Measurements from ENCODE around the gene UPB1.
"Not testable (repeated sequence)": the region's sequence is repeated elsewhere in the genome, so short reads cannot be mapped to it uniquely, and the experiment has no call there.

Gene UPB1

DNA sequence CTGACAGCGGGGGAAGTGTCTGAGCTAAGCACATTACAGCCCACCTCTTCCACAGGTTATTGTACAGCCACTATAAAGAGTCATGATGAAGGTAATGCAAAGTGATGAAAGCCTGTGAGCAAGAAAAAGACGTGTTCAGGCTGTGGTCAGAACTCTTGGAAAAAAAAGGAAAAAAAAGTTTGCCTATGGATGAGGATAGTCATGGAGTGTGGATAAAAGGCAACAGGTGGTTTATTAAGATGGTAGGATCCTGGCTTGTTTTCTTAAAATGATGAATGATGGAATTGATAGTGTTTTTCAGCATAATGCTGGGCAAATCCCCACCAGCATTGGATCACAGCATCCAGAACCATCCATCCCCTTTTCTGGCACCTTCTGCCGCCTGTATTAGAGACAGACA, 23.1 kb downstream of the UPB1 start:
- no peak for DNase-seq (ENCODE audit: low spot score in 2 of 2)
- H3K4me3 Mint-ChIP-seq, result no peak overlapping the region
- no peak overlapping the region for H3K27ac Mint-ChIP-seq
- H3K36me3 Mint-ChIP-seq, result no peaks in the 10 kb centered on the region
- H3K9me3 Mint-ChIP-seq, result no peaks in the 10 kb centered on the region
- H3K27me3 Mint-ChIP-seq, result peaks cover 7% of the 10 kb centered on the region
- no peak for ATAC-seq (ENCODE audit: low read depth)
- peaks cover 12% of the 10 kb centered on the region for H3K4me1 Mint-ChIP-seq

DNA sequence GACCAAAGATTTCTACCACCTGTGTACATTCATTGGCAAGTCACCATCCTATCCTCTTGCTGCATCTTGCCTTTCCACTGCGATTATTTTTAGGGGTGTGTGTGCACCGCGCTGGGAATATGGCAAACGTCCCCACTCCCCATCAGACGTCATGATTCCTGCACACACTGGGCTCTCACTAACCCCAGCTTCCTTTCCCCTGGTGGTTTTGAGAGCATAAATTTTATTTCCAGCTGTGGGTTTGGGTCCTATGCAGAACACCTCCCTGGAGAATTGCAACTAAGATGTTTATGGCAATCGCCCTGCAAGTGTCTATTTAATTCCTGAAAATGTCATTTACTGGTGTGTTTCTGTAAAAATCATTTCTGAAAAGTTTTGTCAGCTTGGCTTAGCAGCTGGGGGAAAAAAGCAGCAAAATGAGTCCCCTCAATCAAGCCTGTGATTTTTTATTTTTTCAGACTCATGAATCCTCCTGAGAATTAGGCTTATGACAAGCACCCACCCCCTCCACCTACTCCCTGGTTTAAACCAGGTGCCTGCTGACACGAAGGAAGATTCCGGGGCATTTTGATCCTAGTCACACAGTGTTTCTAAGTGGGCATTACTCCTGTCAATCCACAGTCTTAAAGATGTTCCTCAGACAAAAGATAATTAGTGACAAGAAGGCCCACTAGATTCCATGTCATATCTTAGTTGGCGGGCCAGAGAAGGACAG, 23.8 kb downstream of the UPB1 start:
- peaks cover 7% of the 10 kb centered on the region for H3K27me3 Mint-ChIP-seq
- no peak overlapping the region for H3K27ac Mint-ChIP-seq
- peaks cover 10% of the 10 kb centered on the region for H3K4me1 Mint-ChIP-seq
- H3K9me3 Mint-ChIP-seq, result no peaks in the 10 kb centered on the region
- no peak overlapping the region for H3K4me3 Mint-ChIP-seq
- DNase-seq (ENCODE audit: low spot score in 2 of 2) (no peak), ATAC-seq (ENCODE audit: low read depth) (no peak)
- H3K36me3 Mint-ChIP-seq, result no peaks in the 10 kb centered on the region

DNA sequence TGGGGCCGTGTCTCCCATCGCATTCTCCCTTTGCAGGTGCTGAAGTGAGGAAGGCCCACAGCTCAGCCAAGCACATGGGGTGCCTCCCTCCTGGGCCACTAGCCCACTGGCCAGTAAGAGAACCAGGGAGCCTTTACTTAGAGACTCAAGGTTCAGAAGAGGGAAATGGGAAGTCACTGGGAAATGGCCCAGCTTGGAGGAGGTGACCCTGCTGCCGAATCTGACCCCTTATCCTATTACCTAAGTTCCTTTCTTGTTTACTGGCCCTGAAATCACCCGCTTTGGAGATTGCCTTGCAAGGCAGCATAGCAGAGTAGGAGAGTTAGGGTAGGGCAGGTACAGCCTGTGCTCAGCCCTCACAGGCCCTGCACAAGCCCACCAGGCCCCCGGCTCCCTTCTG, 24.4 kb downstream of the UPB1 start:
- Mint-ChIP-seq H3K27ac (no peak overlapping the region), H3K27me3 (peaks cover 7% of the 10 kb centered on the region), H3K36me3 (no peaks in the 10 kb centered on the region), H3K4me3 (no peak overlapping the region), H3K4me1 (peaks cover 10% of the 10 kb centered on the region), H3K9me3 (no peaks in the 10 kb centered on the region)
- no peak for DNase-seq (ENCODE audit: low spot score in 2 of 2)
- no peak for ATAC-seq (ENCODE audit: low read depth)

DNA sequence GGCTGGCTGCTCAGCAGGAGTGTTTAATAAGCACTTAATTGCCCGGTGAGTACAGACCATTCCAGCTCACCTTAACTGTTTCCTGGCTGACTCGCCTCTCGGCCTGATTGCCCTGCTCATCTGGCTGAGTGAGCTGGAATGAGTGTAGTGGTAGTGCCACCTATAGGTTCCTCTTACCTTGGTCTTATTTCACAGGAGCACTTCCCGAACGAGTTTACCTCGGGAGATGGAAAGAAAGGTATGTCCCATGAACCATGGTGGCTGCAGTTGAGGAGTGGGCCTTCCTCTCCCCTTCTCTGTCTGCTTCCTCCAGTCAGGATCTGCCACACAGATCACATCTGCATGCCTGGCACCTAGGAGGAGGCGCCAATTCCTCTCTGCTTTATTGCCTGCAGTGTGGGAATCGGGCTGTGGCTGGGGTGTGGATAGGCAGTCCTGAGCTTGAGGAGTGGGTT, 26.7 kb downstream of the UPB1 start:
- DNase-seq (ENCODE audit: low spot score in 2 of 2), result peak in 1 of 2 donors; percentile 18
- no peaks in the 10 kb centered on the region for H3K9me3 Mint-ChIP-seq
- no peak overlapping the region for H3K4me3 Mint-ChIP-seq
- no peak overlapping the region for H3K27ac Mint-ChIP-seq
- no peaks in the 10 kb centered on the region for H3K36me3 Mint-ChIP-seq
- H3K4me1 Mint-ChIP-seq, result peaks cover 18% of the 10 kb centered on the region
- H3K27me3 Mint-ChIP-seq, result peaks cover 7% of the 10 kb centered on the region
- ATAC-seq (ENCODE audit: low read depth), result peak; percentile 56

DNA sequence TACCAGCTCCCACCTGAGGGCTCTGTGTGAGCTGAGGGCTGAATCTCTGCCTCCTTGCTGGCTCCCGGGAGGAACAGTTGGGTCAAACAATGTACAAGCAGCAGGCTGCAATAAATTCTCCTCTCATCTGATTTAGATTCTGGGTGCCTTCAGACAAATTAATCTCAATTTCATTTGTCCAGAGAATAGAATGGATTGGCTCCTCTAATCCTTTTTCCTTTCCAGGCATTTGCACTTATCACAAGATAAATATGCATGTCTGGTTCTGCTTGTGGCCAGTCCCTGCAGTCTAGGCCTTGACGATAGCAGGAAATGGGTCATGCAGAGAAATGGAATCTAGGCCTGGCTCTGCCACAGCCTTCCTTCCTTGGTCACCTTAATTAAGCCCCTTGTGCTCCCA, 28.7 kb downstream of the UPB1 start:
- Mint-ChIP-seq H3K9me3 (no peaks in the 10 kb centered on the region), H3K36me3 (no peaks in the 10 kb centered on the region), H3K4me1 (peaks cover 12% of the 10 kb centered on the region), H3K4me3 (no peak overlapping the region), H3K27me3 (no peaks in the 10 kb centered on the region), H3K27ac (no peak overlapping the region)
- DNase-seq (ENCODE audit: low spot score in 2 of 2), result no peak
- ATAC-seq (ENCODE audit: low read depth), result no peak

DNA sequence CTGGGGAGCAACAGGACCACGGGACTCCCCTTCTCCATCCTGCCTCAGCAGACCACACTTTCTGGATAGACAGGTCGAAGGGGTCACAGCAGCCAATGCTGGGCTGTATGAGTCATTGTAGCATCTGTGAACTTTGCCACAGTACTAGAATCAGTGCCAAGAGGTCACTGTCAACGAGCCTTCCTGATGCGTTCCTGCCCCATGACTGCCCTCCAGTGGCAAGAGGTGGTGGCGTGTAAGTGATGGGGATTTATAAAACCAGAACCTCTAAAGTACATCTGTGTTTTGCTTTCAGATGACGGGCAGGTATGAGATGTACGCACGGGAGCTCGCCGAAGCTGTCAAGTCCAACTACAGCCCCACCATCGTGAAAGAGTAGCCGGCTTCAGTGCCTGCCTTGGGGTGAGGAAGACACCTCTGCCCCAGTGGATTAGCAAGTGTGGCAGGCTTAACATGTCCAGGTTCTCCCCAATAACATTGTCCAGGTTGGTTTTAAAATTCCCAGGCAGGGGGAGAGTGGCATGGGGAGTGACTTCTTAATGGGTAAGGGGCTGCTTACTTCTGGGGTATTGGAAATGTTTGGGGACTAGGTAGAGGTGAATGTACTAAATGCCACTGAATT, 30.4 kb downstream of the UPB1 start:
- no peaks in the 10 kb centered on the region for H3K27me3 Mint-ChIP-seq
- peaks cover 3% of the 10 kb centered on the region for H3K36me3 Mint-ChIP-seq
- H3K9me3 Mint-ChIP-seq, result no peaks in the 10 kb centered on the region
- ATAC-seq (ENCODE audit: low read depth) (peak; percentile 92), DNase-seq (ENCODE audit: low spot score in 2 of 2) (peak; percentile 76 to 78)
- H3K4me1 Mint-ChIP-seq, result peaks cover 16% of the 10 kb centered on the region
- H3K4me3 Mint-ChIP-seq, result peak overlapping the region; percentile 17
- peak overlapping the region; percentile 65 for H3K27ac Mint-ChIP-seq

DNA sequence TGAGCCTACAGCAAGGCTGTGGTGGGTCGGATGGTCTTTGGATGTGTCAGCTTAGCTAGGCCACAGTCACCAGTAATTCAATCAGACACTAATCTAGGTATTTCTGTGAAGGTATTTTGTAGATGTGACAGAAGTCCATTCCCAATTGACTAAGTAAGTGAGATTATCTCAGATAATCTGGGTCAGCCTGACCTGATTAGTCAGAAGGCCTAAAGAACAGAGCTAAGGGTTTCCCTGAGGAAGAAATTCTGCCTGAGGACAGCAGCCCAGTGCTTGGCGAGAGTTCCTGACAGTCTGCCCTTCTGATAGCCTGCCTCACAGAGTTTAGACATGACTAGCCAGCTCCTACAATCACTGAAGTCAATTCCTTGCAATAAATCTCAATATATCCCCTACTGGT, 31.1 kb downstream of the UPB1 start:
- no peak for DNase-seq (ENCODE audit: low spot score in 2 of 2)
- no peak overlapping the region for H3K4me3 Mint-ChIP-seq
- ATAC-seq (ENCODE audit: low read depth), result no peak
- H3K9me3 Mint-ChIP-seq, result no peaks in the 10 kb centered on the region
- peaks cover 16% of the 10 kb centered on the region for H3K4me1 Mint-ChIP-seq
- H3K27me3 Mint-ChIP-seq, result no peaks in the 10 kb centered on the region
- H3K27ac Mint-ChIP-seq, result no peak overlapping the region
- peaks cover 3% of the 10 kb centered on the region for H3K36me3 Mint-ChIP-seq

DNA sequence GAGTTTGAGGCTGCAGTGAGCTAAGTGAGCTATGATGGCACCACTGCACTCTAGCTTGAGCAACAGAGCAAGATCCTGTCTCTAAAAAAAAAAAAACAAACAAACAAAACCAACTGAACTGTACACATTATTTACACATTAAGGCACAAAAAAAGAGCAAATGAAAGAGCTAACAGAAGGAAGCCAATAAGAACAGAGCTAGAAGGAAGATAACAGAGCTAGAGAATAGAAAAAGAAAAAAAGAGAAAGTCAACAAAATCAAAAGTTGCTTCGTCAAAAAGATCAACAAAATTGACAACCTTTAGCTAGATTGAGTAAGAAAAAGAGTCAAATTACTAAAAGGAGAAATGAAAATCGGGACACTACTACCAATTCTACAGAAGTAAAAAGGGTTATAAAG, 34.8 kb downstream of the UPB1 start:
- no peak for DNase-seq (ENCODE audit: low spot score in 2 of 2)
- Mint-ChIP-seq H3K36me3 (peaks cover 5% of the 10 kb centered on the region), H3K4me3 (no peak overlapping the region), H3K27ac (no peak overlapping the region), H3K9me3 (no peaks in the 10 kb centered on the region), H3K4me1 (peaks cover 11% of the 10 kb centered on the region), H3K27me3 (no peaks in the 10 kb centered on the region)
- ATAC-seq (ENCODE audit: low read depth), result no peak

DNA sequence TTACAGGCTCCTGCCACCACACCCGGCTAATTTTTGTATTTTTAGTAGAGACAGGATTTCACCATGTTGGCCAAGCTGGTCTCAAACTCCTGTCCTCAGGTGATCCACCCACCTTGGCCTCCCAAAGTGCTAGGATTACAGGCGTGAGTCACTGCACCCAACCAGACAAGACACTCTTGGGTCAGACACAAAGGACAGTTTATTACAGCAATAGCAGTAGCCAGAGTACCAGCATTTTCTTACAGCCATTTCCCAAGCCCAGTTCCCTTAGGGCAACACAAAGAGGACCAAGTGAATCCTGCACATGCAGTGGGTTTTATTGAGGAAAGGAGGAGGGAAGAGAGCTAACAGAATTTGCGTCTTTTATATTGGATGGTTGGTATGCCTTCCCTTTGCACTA, 35.8 kb downstream of the UPB1 start:
- not testable (repeated sequence) for H3K4me3 Mint-ChIP-seq; H3K9me3 Mint-ChIP-seq; H3K27me3 Mint-ChIP-seq; H3K4me1 Mint-ChIP-seq; H3K36me3 Mint-ChIP-seq; H3K27ac Mint-ChIP-seq; DNase-seq (ENCODE audit: low spot score in 2 of 2); ATAC-seq (ENCODE audit: low read depth)

DNA sequence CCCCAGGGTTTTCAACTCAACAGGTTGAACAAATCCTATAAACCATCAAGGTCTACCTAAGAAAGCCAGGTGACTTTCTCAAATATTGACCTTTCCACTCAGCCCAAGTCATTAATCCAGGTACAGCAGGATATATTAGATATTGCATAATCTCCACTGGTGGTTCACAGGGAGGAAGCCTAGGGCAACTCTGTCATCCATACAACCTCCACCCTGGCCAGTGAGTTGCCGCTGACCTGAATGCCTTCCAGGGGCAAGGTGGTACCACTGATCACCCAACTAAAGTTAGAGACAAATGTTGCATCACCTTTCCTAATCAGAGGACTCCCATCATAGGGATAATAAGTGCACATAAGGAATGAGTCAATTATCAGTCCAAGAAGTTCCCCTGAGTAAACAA, 36.9 kb downstream of the UPB1 start:
- H3K27me3 Mint-ChIP-seq, result no peaks in the 10 kb centered on the region
- H3K27ac Mint-ChIP-seq, result no peak overlapping the region
- peaks cover 8% of the 10 kb centered on the region for H3K36me3 Mint-ChIP-seq
- ATAC-seq (ENCODE audit: low read depth) (no peak), DNase-seq (ENCODE audit: low spot score in 2 of 2) (no peak)
- no peak overlapping the region for H3K4me3 Mint-ChIP-seq
- H3K4me1 Mint-ChIP-seq, result peaks cover 4% of the 10 kb centered on the region
- no peaks in the 10 kb centered on the region for H3K9me3 Mint-ChIP-seq

DNA sequence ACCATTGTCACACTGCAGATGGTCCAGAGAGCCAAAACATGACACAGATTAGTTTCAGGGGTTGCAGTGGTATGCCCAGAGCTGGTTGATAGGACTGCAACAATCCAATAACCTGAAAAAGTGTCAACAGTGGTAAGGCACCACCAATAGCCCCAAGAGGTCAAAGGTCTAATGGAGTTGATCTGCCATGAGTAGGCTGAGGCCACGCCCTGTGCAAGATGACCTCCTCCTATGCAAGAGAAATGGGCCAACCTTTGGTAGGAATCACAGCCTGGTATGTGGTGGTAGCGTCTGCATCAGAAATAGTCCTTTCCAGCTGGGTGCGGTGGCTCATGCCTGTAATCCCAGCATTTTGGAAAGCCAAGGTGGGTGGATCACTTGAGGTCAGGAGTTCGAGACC, 40.2 kb downstream of the UPB1 start:
- Mint-ChIP-seq H3K4me1 (peaks cover 4% of the 10 kb centered on the region), H3K27me3 (no peaks in the 10 kb centered on the region), H3K9me3 (no peaks in the 10 kb centered on the region), H3K4me3 (no peak overlapping the region), H3K36me3 (peaks cover 13% of the 10 kb centered on the region), H3K27ac (no peak overlapping the region)
- no peak for DNase-seq (ENCODE audit: low spot score in 2 of 2)
- no peak for ATAC-seq (ENCODE audit: low read depth)

DNA sequence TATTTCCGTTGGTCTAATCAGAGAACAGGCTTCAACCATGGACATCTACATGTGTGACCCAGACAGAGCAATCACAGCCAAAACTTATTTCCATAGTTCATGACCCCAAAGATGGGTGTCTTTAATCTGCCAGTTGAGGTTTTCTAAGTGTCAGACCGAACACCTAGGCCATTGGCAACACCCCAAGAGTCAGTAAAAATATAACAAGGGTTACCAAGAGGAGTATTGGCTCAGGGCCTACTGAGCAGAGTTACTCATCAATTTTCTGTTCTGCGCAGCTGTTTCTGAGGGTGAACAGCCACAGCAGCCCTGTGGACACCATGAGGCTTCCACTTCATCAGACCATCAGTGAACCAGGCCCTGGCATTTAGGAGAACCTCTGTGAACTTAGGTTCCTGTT, 41.0 kb downstream of the UPB1 start:
- Mint-ChIP-seq H3K36me3 (peaks cover 15% of the 10 kb centered on the region), H3K27ac (no peak overlapping the region), H3K9me3 (no peaks in the 10 kb centered on the region), H3K27me3 (no peaks in the 10 kb centered on the region), H3K4me1 (peaks cover 7% of the 10 kb centered on the region), H3K4me3 (no peak overlapping the region)
- DNase-seq (ENCODE audit: low spot score in 2 of 2) (no peak), ATAC-seq (ENCODE audit: low read depth) (no peak)

DNA sequence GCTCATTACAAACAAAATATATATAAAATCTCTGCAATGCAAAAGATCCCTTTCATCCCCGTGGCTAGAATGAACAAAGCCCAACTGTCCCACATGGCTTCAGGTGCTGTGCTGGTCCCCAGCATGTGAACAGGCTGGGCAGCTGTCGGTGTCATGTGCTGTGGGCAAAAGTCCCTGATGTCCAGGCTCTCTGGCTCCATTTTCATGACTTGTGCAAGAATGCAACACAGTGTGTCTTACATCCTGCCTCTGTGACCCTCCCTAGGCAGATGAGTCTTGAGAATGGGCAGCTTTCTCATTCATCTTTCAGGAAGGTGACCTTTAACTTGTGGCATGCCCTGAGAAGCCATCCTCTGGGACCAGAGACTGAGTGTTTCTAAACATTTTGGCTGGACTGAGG, 45.3 kb downstream of the UPB1 start:
- H3K9me3 Mint-ChIP-seq, result no peaks in the 10 kb centered on the region
- DNase-seq (ENCODE audit: low spot score in 2 of 2) (no peak), ATAC-seq (ENCODE audit: low read depth) (no peak)
- H3K36me3 Mint-ChIP-seq, result peaks cover 26% of the 10 kb centered on the region
- no peak overlapping the region for H3K4me3 Mint-ChIP-seq
- H3K27ac Mint-ChIP-seq, result peak overlapping the region; percentile 45
- H3K4me1 Mint-ChIP-seq, result peaks cover 22% of the 10 kb centered on the region
- no peaks in the 10 kb centered on the region for H3K27me3 Mint-ChIP-seq

DNA sequence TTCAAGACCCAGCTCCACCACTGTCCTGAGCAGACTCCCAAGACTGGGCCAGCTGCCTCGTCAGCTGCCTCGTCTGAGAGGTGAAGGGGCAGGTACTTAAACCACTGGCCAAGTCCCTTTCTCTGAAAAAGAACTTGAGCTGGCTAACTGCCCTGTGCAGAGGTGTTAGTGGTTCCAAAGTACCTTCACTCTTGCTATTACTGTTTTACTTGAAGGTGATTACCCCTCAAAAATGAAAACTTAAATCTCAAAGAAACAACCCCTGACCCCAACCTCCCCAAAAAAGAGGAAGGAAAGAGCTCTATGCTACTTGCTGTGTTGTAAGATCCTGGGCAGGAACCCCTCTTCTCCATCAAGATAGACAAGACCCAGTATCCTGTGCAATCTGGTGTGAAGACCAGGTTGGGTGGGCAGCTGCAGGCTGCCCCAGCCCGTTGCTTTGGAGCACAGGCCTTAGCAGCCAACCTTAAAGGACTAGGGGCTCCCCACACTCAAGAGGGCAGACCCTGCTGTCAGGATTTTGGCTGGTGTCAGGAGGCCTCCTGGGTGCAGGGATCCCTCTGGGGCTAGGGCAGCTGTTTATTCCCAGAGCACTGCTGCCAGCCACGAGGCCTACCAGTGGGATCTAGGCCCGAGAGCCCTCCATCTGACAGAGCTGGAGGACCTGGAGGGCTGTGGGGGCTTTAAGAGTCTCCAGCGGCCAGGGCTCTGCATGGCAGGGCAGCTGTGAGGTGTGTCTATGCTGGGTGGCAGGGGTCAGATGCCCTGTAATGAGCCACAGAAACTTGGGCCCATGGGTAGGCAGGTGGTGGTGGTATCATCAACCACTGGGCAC, 46.8 kb downstream of the UPB1 start:
- H3K4me3 Mint-ChIP-seq, result peak overlapping the region; percentile 11
- H3K36me3 Mint-ChIP-seq, result peaks cover 28% of the 10 kb centered on the region
- no peak overlapping the region for H3K27ac Mint-ChIP-seq
- H3K27me3 Mint-ChIP-seq, result no peaks in the 10 kb centered on the region
- H3K9me3 Mint-ChIP-seq, result no peaks in the 10 kb centered on the region
- ATAC-seq (ENCODE audit: low read depth) (peak; percentile 22), DNase-seq (ENCODE audit: low spot score in 2 of 2) (no peak)
- H3K4me1 Mint-ChIP-seq, result peaks cover 23% of the 10 kb centered on the region

All from memory B cell (primary cell).